WTC11 (cell line): ENCODE results near the gene TPPP3. TPM values are rescaled to one million over a fixed set of nuclear protein-coding genes. Genes with fewer than 3 reads are reported as not detected.

Source experiments
- ATAC-seq: fragments of 200-7000 bp; cut with Tn5 transposase; 2 replicates; pipeline ENCODE4 v1.10.0; 2021; ENCODE audit warnings: mild to moderate bottlenecking, moderate library complexity
- CTCF ChIA-PET: fragments of 300-600 bp; sonication (Branson Sonifier 250); formaldehyde crosslinking; loops from one replicate; lab custom pipeline; 2021; ENCODE audit warnings: antibody characterized with exemption; lab: Charles Lee
- POLR2A ChIA-PET: fragments of 350-600 bp; sonication (Branson Sonifier 250); formaldehyde crosslinking; loops from one replicate; lab custom pipeline; 2021; ENCODE audit warnings: antibody characterized with exemption; lab: Charles Lee
- DNase-seq: peaks from one replicate; pipeline ENCODE4 v3.0.0; 2021; ENCODE audit warnings: low spot score
- H3K27ac Mint-ChIP-seq: 2 replicates; pipeline ENCODE4 v1.8.0; 2021; ENCODE audit warnings: mixed read lengths
- H3K27me3 Mint-ChIP-seq: 2 replicates; pipeline ENCODE4 v1.8.0; 2021; ENCODE audit warnings: low read depth, mild to moderate bottlenecking, moderate library complexity, mixed read lengths
- H3K36me3 Mint-ChIP-seq: 2 replicates; pipeline ENCODE4 v1.8.0; 2021; ENCODE audit warnings: mixed read lengths
- H3K4me1 Mint-ChIP-seq: 2 replicates; pipeline ENCODE4 v1.8.0; 2022; ENCODE audit warnings: mixed read lengths
- H3K4me3 Mint-ChIP-seq: 2 replicates; pipeline ENCODE4 v1.8.0; 2021; ENCODE audit warnings: mild to moderate bottlenecking, moderate library complexity, mixed read lengths
- H3K9me3 Mint-ChIP-seq: 2 replicates; pipeline ENCODE4 v1.8.0; 2021; ENCODE audit warnings: mixed read lengths
- ESRRA ChIP-seq: sonication (generic); formaldehyde crosslinking; IDR thresholded peaks from 2 replicates; pipeline ENCODE4 v1.8.1; 2022; ENCODE audit warnings: mild to moderate bottlenecking, missing genetic modification reagents, borderline replicate concordance
- GABPB1 ChIP-seq: sonication (generic); formaldehyde crosslinking; IDR thresholded peaks from 2 replicates; pipeline ENCODE4 v1.8.1; 2023; ENCODE audit warnings: mild to moderate bottlenecking, missing genetic modification reagents
- HMGA2 ChIP-seq: fragments of 250-450 bp; sonication (Bioruptor Pico); IDR thresholded peaks from 2 replicates; pipeline ENCODE4 v1.4.0; 2021; ENCODE audit warnings: mild to moderate bottlenecking, moderate library complexity
- IRF2 ChIP-seq: sonication (generic); formaldehyde crosslinking; IDR thresholded peaks from 2 replicates; pipeline ENCODE4 v1.8.0; 2022; ENCODE audit warnings: low read depth, missing genetic modification reagents, borderline replicate concordance
- NR3C1 ChIP-seq: sonication (generic); formaldehyde crosslinking; conservative IDR thresholded peaks from 2 replicates; pipeline ENCODE4 v1.8.1; 2023; ENCODE audit warnings: low read depth, mild to moderate bottlenecking, missing genetic modification reagents
- TEAD1 ChIP-seq: sonication (generic); formaldehyde crosslinking; IDR thresholded peaks from 2 replicates; pipeline ENCODE4 v1.8.0; 2022; ENCODE audit warnings: mild to moderate bottlenecking, missing genetic modification reagents
- TP53 ChIP-seq: sonication (generic); formaldehyde crosslinking; IDR thresholded peaks from 2 replicates; pipeline ENCODE4 v1.8.1; 2023; ENCODE audit warnings: mild to moderate bottlenecking, missing genetic modification reagents
- ZNF317 ChIP-seq: sonication (generic); formaldehyde crosslinking; IDR thresholded peaks from 2 replicates; pipeline ENCODE4 v1.8.1; 2023; ENCODE audit warnings: low read depth, mild to moderate bottlenecking, moderate library complexity, missing genetic modification reagents, borderline replicate concordance
- total RNA-seq: library from RNA; stranded (reverse); gene quantifications from 3 replicates; pipeline ENCODE4 v1.2.3, GENCODE V29; 2021
- TF ChIP-seq, protein P1 (sequence below): fragments of 250-450 bp; sonication (Bioruptor Pico); IDR thresholded peaks from 2 replicates; pipeline ENCODE4 v1.8.0; 2021; ENCODE audit warnings: mild to moderate bottlenecking
- TF ChIP-seq, protein P2 (sequence below): sonication (generic); formaldehyde crosslinking; conservative IDR thresholded peaks from 2 replicates; pipeline ENCODE4 v1.8.1; 2022; ENCODE audit warnings: mild to moderate bottlenecking, missing genetic modification reagents
- TF ChIP-seq, protein P3 (sequence below): sonication (generic); formaldehyde crosslinking; IDR thresholded peaks from 2 replicates; pipeline ENCODE4 v1.8.0; 2022; ENCODE audit warnings: missing genetic modification reagents
- TF ChIP-seq, protein P4 (sequence below): sonication (generic); formaldehyde crosslinking; IDR thresholded peaks from 2 replicates; pipeline ENCODE4 v1.8.1; 2023; ENCODE audit warnings: mild to moderate bottlenecking, missing genetic modification reagents, borderline replicate concordance
- TF ChIP-seq, protein P5 (sequence below): sonication (generic); formaldehyde crosslinking; IDR thresholded peaks from 2 replicates; pipeline ENCODE4 v1.8.1; 2022; ENCODE audit warnings: low read depth, mild to moderate bottlenecking, moderate library complexity, missing genetic modification reagents, borderline replicate concordance
- TF ChIP-seq, protein P6 (sequence below): fragments of 250-450 bp; sonication (Bioruptor Pico); conservative IDR thresholded peaks from 2 replicates; pipeline ENCODE4 v1.9.0; 2021; ENCODE audit warnings: mild to moderate bottlenecking
- TF ChIP-seq, protein P7 (sequence below): sonication (generic); formaldehyde crosslinking; IDR thresholded peaks from 2 replicates; pipeline ENCODE4 v1.8.0; 2023; ENCODE audit warnings: mild to moderate bottlenecking, missing genetic modification reagents

TPPP3 gene
- total RNA-seq, 1 experiment from 2014 or later: 0.74 TPM

DNA sequence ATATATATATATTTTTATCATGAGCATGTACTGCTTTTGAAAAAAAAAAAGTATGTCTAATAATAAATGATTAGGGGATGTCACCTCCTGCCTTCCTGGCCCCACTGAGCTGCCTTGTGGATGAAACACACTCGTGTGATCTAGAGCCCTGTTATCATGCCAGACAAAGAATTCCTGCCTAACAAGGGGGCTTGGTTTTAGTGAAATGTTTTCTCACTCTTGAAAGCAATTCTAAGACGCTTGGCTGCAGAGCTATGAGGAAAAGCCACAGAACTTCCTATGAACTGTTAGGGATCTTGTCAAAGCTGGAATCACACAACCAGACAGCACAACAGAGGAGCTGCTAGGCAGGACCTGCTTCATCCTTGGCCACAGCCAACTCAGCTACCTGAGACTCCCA, 19.0 kb upstream of the TPPP3 start (continued):
- TF ChIP-seq, protein P1, sequence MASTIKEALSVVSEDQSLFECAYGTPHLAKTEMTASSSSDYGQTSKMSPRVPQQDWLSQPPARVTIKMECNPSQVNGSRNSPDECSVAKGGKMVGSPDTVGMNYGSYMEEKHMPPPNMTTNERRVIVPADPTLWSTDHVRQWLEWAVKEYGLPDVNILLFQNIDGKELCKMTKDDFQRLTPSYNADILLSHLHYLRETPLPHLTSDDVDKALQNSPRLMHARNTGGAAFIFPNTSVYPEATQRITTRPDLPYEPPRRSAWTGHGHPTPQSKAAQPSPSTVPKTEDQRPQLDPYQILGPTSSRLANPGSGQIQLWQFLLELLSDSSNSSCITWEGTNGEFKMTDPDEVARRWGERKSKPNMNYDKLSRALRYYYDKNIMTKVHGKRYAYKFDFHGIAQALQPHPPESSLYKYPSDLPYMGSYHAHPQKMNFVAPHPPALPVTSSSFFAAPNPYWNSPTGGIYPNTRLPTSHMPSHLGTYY (CRISPR knock-in tag): no peak

DNA sequence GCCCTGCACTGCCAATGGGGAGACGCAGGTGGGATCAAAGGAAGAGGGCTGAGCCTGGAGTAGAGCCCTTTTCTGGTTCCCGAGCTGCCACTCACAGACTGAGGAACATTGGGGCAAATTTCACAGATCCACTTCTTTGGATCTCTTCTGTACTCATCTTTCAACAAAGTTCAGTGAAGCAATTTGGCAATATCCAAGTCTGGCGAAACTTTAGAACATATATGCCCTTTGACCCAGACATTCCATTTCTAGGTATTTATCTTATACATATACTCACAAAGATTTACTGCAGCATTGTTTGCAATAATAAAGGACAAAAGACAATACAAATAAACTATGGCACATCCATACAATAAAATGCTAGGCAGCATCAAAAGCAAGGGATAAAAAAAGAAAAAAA, 18.0 kb upstream of the TPPP3 start:
- POLR2A ChIA-PET: no interaction called here
- CTCF ChIA-PET: interaction anchor here (0.8 kb wide), 1 partner anchor 17 kb away, joined by 4 read pairs; no protein-coding TSS in a partner anchor
- H3K36me3 Mint-ChIP-seq: no peaks in the 10 kb centered on the region

DNA sequence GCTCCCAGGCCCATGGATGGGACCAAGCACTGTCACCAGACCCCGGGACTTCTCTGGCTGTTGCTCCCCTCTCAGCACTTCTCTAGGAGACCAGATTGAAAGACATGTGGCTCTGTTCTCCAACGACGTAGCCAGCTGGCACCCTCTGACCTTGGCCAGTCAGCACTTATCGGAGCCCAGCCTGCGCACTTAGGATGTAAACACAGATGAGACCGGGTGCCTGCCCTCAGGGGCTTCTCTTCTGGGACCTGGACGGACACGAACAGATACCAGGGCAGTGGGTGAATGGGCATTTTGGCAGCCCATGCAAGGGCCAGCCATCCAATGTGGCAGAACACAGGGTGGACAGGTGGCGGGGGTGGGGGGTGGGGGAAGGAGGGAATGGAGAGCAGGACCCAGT, 16.3 kb upstream of the TPPP3 start:
- no peaks in the 10 kb centered on the region for H3K9me3 Mint-ChIP-seq
- ChIA-PET CTCF (interaction anchor here (1.2 kb wide), 1 partner anchor 10 kb away, joined by 6 read pairs; no protein-coding TSS in a partner anchor), POLR2A (no interaction called here)
- peaks cover 11% of the 10 kb centered on the region for H3K27me3 Mint-ChIP-seq
- H3K27ac Mint-ChIP-seq: no peak overlapping the region; the same call in 1 of the 2 replicates
- peaks cover 43% of the 10 kb centered on the region for H3K4me1 Mint-ChIP-seq
- no peak overlapping the region for H3K4me3 Mint-ChIP-seq
- DNase-seq: no peak
- ATAC-seq: no peak
- H3K36me3 Mint-ChIP-seq: no peaks in the 10 kb centered on the region
- TF ChIP-seq, protein P2, sequence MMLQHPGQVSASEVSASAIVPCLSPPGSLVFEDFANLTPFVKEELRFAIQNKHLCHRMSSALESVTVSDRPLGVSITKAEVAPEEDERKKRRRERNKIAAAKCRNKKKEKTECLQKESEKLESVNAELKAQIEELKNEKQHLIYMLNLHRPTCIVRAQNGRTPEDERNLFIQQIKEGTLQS: no peak
- TF ChIP-seq, protein P3, sequence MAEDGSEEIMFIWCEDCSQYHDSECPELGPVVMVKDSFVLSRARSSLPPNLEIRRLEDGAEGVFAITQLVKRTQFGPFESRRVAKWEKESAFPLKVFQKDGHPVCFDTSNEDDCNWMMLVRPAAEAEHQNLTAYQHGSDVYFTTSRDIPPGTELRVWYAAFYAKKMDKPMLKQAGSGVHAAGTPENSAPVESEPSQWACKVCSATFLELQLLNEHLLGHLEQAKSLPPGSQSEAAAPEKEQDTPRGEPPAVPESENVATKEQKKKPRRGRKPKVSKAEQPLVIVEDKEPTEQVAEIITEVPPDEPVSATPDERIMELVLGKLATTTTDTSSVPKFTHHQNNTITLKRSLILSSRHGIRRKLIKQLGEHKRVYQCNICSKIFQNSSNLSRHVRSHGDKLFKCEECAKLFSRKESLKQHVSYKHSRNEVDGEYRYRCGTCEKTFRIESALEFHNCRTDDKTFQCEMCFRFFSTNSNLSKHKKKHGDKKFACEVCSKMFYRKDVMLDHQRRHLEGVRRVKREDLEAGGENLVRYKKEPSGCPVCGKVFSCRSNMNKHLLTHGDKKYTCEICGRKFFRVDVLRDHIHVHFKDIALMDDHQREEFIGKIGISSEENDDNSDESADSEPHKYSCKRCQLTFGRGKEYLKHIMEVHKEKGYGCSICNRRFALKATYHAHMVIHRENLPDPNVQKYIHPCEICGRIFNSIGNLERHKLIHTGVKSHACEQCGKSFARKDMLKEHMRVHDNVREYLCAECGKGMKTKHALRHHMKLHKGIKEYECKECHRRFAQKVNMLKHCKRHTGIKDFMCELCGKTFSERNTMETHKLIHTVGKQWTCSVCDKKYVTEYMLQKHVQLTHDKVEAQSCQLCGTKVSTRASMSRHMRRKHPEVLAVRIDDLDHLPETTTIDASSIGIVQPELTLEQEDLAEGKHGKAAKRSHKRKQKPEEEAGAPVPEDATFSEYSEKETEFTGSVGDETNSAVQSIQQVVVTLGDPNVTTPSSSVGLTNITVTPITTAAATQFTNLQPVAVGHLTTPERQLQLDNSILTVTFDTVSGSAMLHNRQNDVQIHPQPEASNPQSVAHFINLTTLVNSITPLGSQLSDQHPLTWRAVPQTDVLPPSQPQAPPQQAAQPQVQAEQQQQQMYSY: no peak
- TF ChIP-seq GABPB1 (CRISPR knock-in tag): no peak
- TF ChIP-seq IRF2 (CRISPR knock-in tag): no peak
- TF ChIP-seq, protein P4, sequence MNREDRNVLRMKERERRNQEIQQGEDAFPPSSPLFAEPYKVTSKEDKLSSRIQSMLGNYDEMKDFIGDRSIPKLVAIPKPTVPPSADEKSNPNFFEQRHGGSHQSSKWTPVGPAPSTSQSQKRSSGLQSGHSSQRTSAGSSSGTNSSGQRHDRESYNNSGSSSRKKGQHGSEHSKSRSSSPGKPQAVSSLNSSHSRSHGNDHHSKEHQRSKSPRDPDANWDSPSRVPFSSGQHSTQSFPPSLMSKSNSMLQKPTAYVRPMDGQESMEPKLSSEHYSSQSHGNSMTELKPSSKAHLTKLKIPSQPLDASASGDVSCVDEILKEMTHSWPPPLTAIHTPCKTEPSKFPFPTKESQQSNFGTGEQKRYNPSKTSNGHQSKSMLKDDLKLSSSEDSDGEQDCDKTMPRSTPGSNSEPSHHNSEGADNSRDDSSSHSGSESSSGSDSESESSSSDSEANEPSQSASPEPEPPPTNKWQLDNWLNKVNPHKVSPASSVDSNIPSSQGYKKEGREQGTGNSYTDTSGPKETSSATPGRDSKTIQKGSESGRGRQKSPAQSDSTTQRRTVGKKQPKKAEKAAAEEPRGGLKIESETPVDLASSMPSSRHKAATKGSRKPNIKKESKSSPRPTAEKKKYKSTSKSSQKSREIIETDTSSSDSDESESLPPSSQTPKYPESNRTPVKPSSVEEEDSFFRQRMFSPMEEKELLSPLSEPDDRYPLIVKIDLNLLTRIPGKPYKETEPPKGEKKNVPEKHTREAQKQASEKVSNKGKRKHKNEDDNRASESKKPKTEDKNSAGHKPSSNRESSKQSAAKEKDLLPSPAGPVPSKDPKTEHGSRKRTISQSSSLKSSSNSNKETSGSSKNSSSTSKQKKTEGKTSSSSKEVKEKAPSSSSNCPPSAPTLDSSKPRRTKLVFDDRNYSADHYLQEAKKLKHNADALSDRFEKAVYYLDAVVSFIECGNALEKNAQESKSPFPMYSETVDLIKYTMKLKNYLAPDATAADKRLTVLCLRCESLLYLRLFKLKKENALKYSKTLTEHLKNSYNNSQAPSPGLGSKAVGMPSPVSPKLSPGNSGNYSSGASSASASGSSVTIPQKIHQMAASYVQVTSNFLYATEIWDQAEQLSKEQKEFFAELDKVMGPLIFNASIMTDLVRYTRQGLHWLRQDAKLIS (CRISPR knock-in tag): no peak
- no peak for TF ChIP-seq NR3C1
- no peak for TF ChIP-seq ESRRA (CRISPR knock-in tag)
- TF ChIP-seq, protein P5, sequence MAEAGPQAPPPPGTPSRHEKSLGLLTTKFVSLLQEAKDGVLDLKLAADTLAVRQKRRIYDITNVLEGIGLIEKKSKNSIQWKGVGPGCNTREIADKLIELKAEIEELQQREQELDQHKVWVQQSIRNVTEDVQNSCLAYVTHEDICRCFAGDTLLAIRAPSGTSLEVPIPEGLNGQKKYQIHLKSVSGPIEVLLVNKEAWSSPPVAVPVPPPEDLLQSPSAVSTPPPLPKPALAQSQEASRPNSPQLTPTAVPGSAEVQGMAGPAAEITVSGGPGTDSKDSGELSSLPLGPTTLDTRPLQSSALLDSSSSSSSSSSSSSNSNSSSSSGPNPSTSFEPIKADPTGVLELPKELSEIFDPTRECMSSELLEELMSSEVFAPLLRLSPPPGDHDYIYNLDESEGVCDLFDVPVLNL (CRISPR knock-in tag): no peak
- no peak for TF ChIP-seq TP53 (CRISPR knock-in tag)
- no peak for TF ChIP-seq HMGA2 (CRISPR knock-in tag)
- no peak for TF ChIP-seq ZNF317 (CRISPR knock-in tag)

More for the DNA sequence above, 18.0 kb upstream of the TPPP3 start:
- no peak overlapping the region for H3K27ac Mint-ChIP-seq
- peaks cover 37% of the 10 kb centered on the region for H3K4me1 Mint-ChIP-seq
- peaks cover 16% of the 10 kb centered on the region for H3K27me3 Mint-ChIP-seq
- DNase-seq (no peak), ATAC-seq (no peak)
- H3K9me3 Mint-ChIP-seq: no peaks in the 10 kb centered on the region
- TF ChIP-seq, protein P6, sequence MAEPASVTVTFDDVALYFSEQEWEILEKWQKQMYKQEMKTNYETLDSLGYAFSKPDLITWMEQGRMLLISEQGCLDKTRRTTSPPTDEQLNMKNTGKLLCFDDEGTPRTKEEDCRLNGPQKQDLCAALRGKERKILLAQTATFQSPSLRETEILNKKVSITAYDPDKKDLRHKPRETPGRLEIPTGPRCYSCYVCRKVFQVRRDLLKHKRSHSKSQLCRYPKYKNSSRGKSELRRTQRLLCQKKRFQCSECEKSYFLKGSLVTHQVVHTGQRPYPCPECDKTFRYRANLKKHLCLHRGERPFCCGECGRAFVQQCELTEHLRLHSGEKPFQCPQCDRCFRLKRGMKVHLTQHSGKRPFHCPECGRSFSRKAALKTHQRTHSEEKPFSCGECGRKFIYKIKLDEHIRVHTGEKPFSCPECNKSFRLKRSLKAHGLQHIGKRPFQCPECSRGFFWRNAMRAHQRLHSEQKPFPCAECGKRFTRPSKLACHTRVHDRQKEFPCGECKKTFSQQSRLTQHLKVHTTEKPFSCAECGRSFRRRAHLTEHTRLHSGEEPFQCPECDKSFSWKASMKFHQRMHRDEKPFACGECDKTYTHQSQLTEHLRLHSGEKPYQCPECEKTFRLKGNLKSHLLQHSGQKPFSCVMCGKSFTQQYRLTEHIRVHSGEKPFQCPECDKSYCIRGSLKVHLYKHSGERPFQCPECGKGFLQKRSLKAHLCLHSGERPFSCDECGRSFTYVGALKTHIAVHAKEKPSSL (CRISPR knock-in tag): no peak
- TF ChIP-seq, protein P7, sequence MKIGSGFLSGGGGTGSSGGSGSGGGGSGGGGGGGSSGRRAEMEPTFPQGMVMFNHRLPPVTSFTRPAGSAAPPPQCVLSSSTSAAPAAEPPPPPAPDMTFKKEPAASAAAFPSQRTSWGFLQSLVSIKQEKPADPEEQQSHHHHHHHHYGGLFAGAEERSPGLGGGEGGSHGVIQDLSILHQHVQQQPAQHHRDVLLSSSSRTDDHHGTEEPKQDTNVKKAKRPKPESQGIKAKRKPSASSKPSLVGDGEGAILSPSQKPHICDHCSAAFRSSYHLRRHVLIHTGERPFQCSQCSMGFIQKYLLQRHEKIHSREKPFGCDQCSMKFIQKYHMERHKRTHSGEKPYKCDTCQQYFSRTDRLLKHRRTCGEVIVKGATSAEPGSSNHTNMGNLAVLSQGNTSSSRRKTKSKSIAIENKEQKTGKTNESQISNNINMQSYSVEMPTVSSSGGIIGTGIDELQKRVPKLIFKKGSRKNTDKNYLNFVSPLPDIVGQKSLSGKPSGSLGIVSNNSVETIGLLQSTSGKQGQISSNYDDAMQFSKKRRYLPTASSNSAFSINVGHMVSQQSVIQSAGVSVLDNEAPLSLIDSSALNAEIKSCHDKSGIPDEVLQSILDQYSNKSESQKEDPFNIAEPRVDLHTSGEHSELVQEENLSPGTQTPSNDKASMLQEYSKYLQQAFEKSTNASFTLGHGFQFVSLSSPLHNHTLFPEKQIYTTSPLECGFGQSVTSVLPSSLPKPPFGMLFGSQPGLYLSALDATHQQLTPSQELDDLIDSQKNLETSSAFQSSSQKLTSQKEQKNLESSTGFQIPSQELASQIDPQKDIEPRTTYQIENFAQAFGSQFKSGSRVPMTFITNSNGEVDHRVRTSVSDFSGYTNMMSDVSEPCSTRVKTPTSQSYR: no peak
- no peak for TF ChIP-seq TEAD1
- TF ChIP-seq, all 79 proteins: peak for 0
- no peak overlapping the region for H3K4me3 Mint-ChIP-seq
